ENCODE results near the gene METTL9. TPM values are rescaled to one million over a fixed set of nuclear protein-coding genes. Genes with fewer than 3 reads are reported as not detected.

The METTL9 gene
- total and polyA plus RNA-seq, 9 of the 15 experiments (the other 6 are each of a cell fraction or from before 2014, with no cell fraction given) = 12.2 to 107 (median 79.1) TPM

- no peak for TF ChIP-seq MYC (IDR thresholded peaks at IDR 0.05; ENCODE audit: low read depth, low read length)
- TF ChIP-seq MYC (CRISPR knock-in tag; IDR thresholded peaks at IDR 0.05; ENCODE audit: borderline replicate concordance, low read depth) = no peak
- peak; percentile 30 for TF ChIP-seq CHD4 (IDR thresholded peaks at IDR 0.05; ENCODE audit: insufficient read depth, insufficient replicate concordance, low read depth, low read length, poor library complexity, severe bottlenecking)
- no peak for TF ChIP-seq THRA (IDR thresholded peaks at IDR 0.05)
- peak; percentile 59 for TF ChIP-seq RBM25 (IDR thresholded peaks at IDR 0.05; ENCODE audit: low read depth, low read length, severe bottlenecking)
- TF ChIP-seq ILK (tag; IDR thresholded peaks at IDR 0.05; ENCODE audit: borderline replicate concordance, low read depth) = no peak
- TF ChIP-seq MCM2 (IDR thresholded peaks at IDR 0.05; ENCODE audit: low read depth) = no peak
Observed at GRCh38 chr16:21704266-21704665, 104.9 kb downstream of the METTL9 start (continued).

GRCh38 chr16:21704733-21705132 is 105.4 kb downstream of the METTL9 start:
- Histone ChIP-seq H3K9me3 (replicated peaks; ENCODE audit: control insufficient read depth, insufficient read depth, low read depth, low read length) (no peaks in the 10 kb centered on the region), H3K27ac (ENCODE audit: extremely low read depth, low read depth, low read length) (no peak overlapping the region), H3K79me2 (ENCODE audit: control insufficient read depth, insufficient read depth, low read length) (no peaks in the 10 kb centered on the region), H3K4me3 (no peak overlapping the region), H2AFZ (ENCODE audit: low read depth, low read length) (no peak overlapping the region), H3K4me1 (replicated peaks in 1 of 2; ENCODE audit: control insufficient read depth in 2 of 2, insufficient read depth in 2 of 2, low read length in 2 of 2) (no peaks in the 10 kb centered on the region; a peak in 1 of 5 replicates), H4K20me1 (replicated peaks; ENCODE audit: control insufficient read depth, insufficient read depth, low read length) (no peaks in the 10 kb centered on the region), H3K9me1 (ENCODE audit: control insufficient read depth, insufficient read depth, low read length) (no peaks in the 10 kb centered on the region), H3K27me3 (ENCODE audit: control insufficient read depth in 2 of 2, insufficient read depth in 2 of 2, low read length in 2 of 2) (peaks cover 0 to 9% of the 10 kb centered on the region in 2 experiments; a peak in 2 of 5 replicates), H3K4me2 (ENCODE audit: insufficient read depth, low read length) (no peak overlapping the region; the same call in 1 of the 2 replicates), H3K9ac (ENCODE audit: insufficient read depth in 1 of 2, low read depth in 2 of 2, low read length in 2 of 2) (no peak overlapping the region), H3K36me3 (ENCODE audit: control insufficient read depth, insufficient read depth, low read length) (no peaks in the 10 kb centered on the region)
- POLR2A ChIA-PET = interaction anchor here (1.5 kb wide), 1 partner anchor 10 kb away, joined by 11 read pairs; no protein-coding TSS in a partner anchor
- no peak for FAIRE-seq
- peak; percentile 57; the same call in 2 of the 3 replicates for ATAC-seq
- intact Hi-C loops (cut with micrococcal nuclease) = loop anchor here (5.0 kb wide), 1 partner anchor 47 kb away; no protein-coding TSS in a partner anchor
- CTCF ChIA-PET (ENCODE audit: low intra/inter-chr PET ratio) = no interaction called here
- WGBS (ENCODE audit: insufficient coverage, low coverage, missing lambda C conversion rate) = 6% methylated on average over 5 of the region's 6 CpGs
- peak; percentile 22 to 51 (median 26) for DNase-seq (ENCODE audit: extremely low read depth in 1 of 4, low spot score in 3 of 4)
- BruUV-seq (replicated peaks) = no TSS peak
- in situ Hi-C loops (cut with MboI) = loop anchor here (5.0 to 25.0 kb wide), 4 partner anchors 47 to 233 kb away; no protein-coding TSS in a partner anchor
- TF ChIP-seq PCBP1 (IDR thresholded peaks at IDR 0.05; ENCODE audit: low read depth, low read length, poor library complexity, severe bottlenecking) (no peak), CBX8 (IDR thresholded peaks at IDR 0.05; ENCODE audit: borderline replicate concordance, extremely low read depth, low read depth, low read length, poor library complexity, severe bottlenecking) (no peak), NR2C1 (IDR thresholded peaks at IDR 0.05) (peak; percentile 26; the same call in 1 of the 2 replicates), NR2C1 (tag; IDR thresholded peaks at IDR 0.05) (no peak)
- TF ChIP-seq, protein P1, sequence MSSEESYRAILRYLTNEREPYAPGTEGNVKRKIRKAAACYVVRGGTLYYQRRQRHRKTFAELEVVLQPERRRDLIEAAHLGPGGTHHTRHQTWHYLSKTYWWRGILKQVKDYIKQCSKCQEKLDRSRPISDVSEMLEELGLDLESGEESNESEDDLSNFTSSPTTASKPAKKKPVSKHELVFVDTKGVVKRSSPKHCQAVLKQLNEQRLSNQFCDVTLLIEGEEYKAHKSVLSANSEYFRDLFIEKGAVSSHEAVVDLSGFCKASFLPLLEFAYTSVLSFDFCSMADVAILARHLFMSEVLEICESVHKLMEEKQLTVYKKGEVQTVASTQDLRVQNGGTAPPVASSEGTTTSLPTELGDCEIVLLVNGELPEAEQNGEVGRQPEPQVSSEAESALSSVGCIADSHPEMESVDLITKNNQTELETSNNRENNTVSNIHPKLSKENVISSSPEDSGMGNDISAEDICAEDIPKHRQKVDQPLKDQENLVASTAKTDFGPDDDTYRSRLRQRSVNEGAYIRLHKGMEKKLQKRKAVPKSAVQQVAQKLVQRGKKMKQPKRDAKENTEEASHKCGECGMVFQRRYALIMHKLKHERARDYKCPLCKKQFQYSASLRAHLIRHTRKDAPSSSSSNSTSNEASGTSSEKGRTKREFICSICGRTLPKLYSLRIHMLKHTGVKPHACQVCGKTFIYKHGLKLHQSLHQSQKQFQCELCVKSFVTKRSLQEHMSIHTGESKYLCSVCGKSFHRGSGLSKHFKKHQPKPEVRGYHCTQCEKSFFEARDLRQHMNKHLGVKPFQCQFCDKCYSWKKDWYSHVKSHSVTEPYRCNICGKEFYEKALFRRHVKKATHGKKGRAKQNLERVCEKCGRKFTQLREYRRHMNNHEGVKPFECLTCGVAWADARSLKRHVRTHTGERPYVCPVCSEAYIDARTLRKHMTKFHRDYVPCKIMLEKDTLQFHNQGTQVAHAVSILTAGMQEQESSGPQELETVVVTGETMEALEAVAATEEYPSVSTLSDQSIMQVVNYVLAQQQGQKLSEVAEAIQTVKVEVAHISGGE (CRISPR knock-in tag; IDR thresholded peaks at IDR 0.05) = peak in 1 of 3 experiments; percentile 88; a peak in 2 of 6 replicates
- TF ChIP-seq, protein P2, sequence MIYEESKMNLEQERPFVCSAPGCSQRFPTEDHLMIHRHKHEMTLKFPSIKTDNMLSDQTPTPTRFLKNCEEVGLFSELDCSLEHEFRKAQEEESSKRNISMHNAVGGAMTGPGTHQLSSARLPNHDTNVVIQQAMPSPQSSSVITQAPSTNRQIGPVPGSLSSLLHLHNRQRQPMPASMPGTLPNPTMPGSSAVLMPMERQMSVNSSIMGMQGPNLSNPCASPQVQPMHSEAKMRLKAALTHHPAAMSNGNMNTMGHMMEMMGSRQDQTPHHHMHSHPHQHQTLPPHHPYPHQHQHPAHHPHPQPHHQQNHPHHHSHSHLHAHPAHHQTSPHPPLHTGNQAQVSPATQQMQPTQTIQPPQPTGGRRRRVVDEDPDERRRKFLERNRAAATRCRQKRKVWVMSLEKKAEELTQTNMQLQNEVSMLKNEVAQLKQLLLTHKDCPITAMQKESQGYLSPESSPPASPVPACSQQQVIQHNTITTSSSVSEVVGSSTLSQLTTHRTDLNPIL (CRISPR knock-in tag; IDR thresholded peaks at IDR 0.05) = no peak

Data from K562 (cell line).